SJSA1 (cell line): ENCODE data around the gene IRAG1. TPM values are rescaled to one million over a fixed set of nuclear protein-coding genes. Genes with fewer than 3 reads are reported as not detected.

Experiments
- total RNA-seq: library from RNA; depleted of rRNA; stranded (reverse); fragments of >200 nt; shearing (Covaris generic); gene quantifications from 2 replicates; pipeline ENCODE4 v1.2.3, GENCODE V29; 2014; rRNA removed

Gene IRAG1
- total RNA-seq, 1 experiment from 2014 or later: 3.8 TPM

Other genes with a start within 250 kb of the IRAG1 start
- gene AMPD3, start 238.5 kb downstream of the IRAG1 start, total RNA-seq: 0.75 and 1.5 TPM in 2 replicates
- 19.9 and 23.5 TPM in 2 replicates for gene RNF141, start 152.6 kb downstream of the IRAG1 start, total RNA-seq
- not detected in 2 replicates for gene LYVE1, start 125.1 kb downstream of the IRAG1 start, total RNA-seq
- gene CTR9, start 57.5 kb upstream of the IRAG1 start, total RNA-seq: 22.4 and 30.7 TPM in 2 replicates
- 930 and 1,031 TPM in 2 replicates for gene EIF4G2, start 115.2 kb upstream of the IRAG1 start, total RNA-seq
- 22.7 and 29.5 TPM in 2 replicates for gene ZBED5, start 164.3 kb upstream of the IRAG1 start, total RNA-seq